WTC11 (cell line): ENCODE results near the gene CCDC167. TPM values are rescaled to one million over a fixed set of nuclear protein-coding genes. Genes with fewer than 3 reads are reported as not detected.

Source experiments
- ATAC-seq: fragments of 200-7000 bp; cut with Tn5 transposase; 2 replicates; pipeline ENCODE4 v1.10.0; 2021; ENCODE audit warnings: mild to moderate bottlenecking, moderate library complexity
- Bru-seq: library from RNA; stranded (reverse); fragments of 400-500 nt; gene quantifications from one replicate; lab custom pipeline; 2021; lab: Mats Ljungman, UMichigan
- CTCF ChIA-PET: fragments of 300-600 bp; sonication (Branson Sonifier 250); formaldehyde crosslinking; loops from one replicate; lab custom pipeline; 2021; ENCODE audit warnings: antibody characterized with exemption; lab: Charles Lee
- POLR2A ChIA-PET: fragments of 350-600 bp; sonication (Branson Sonifier 250); formaldehyde crosslinking; loops from one replicate; lab custom pipeline; 2021; ENCODE audit warnings: antibody characterized with exemption; lab: Charles Lee
- DNase-seq: peaks from one replicate; pipeline ENCODE4 v3.0.0; 2021; ENCODE audit warnings: low spot score
- H3K27ac Mint-ChIP-seq: 2 replicates; pipeline ENCODE4 v1.8.0; 2021; ENCODE audit warnings: mixed read lengths
- H3K27me3 Mint-ChIP-seq: 2 replicates; pipeline ENCODE4 v1.8.0; 2021; ENCODE audit warnings: low read depth, mild to moderate bottlenecking, moderate library complexity, mixed read lengths
- H3K36me3 Mint-ChIP-seq: 2 replicates; pipeline ENCODE4 v1.8.0; 2021; ENCODE audit warnings: mixed read lengths
- H3K4me1 Mint-ChIP-seq: 2 replicates; pipeline ENCODE4 v1.8.0; 2022; ENCODE audit warnings: mixed read lengths
- H3K4me3 Mint-ChIP-seq: 2 replicates; pipeline ENCODE4 v1.8.0; 2021; ENCODE audit warnings: mild to moderate bottlenecking, moderate library complexity, mixed read lengths
- H3K9me3 Mint-ChIP-seq: 2 replicates; pipeline ENCODE4 v1.8.0; 2021; ENCODE audit warnings: mixed read lengths
- ARID4B ChIP-seq: sonication (generic); formaldehyde crosslinking; IDR thresholded peaks from 2 replicates; pipeline ENCODE4 v1.8.0; 2023; ENCODE audit warnings: missing genetic modification reagents, mild to moderate bottlenecking, borderline replicate concordance
- E2F5 ChIP-seq: sonication (generic); formaldehyde crosslinking; IDR thresholded peaks from 2 replicates; pipeline ENCODE4 v1.8.1; 2022; ENCODE audit warnings: mild to moderate bottlenecking, moderate library complexity, missing genetic modification reagents
- ETV6 ChIP-seq: sonication (generic); formaldehyde crosslinking; IDR thresholded peaks from 2 replicates; pipeline ENCODE4 v1.8.1; 2022; ENCODE audit warnings: mild to moderate bottlenecking, missing genetic modification reagents
- FOXK1 ChIP-seq: sonication (generic); formaldehyde crosslinking; IDR thresholded peaks from 2 replicates; pipeline ENCODE4 v1.8.0; 2022; ENCODE audit warnings: mild to moderate bottlenecking, moderate library complexity, missing genetic modification reagents
- FOXP1 ChIP-seq: sonication (generic); formaldehyde crosslinking; IDR thresholded peaks from 2 replicates; pipeline ENCODE4 v1.8.0; 2022; ENCODE audit warnings: missing genetic modification reagents, mild to moderate bottlenecking, moderate library complexity, borderline replicate concordance
- IRF2 ChIP-seq: sonication (generic); formaldehyde crosslinking; IDR thresholded peaks from 2 replicates; pipeline ENCODE4 v1.8.0; 2022; ENCODE audit warnings: low read depth, missing genetic modification reagents, borderline replicate concordance
- MAX ChIP-seq: sonication (generic); formaldehyde crosslinking; IDR thresholded peaks from 2 replicates; pipeline ENCODE4 v1.8.0; 2022; ENCODE audit warnings: mild to moderate bottlenecking, missing genetic modification reagents
- NFE2L1 ChIP-seq: sonication (generic); formaldehyde crosslinking; IDR thresholded peaks from 2 replicates; pipeline ENCODE4 v1.8.1; 2023; ENCODE audit warnings: missing genetic modification reagents
- NFYB ChIP-seq: sonication (generic); formaldehyde crosslinking; conservative IDR thresholded peaks from 2 replicates; pipeline ENCODE4 v1.8.0; 2022; ENCODE audit warnings: low read depth, missing genetic modification reagents
- SP1 ChIP-seq: sonication (generic); formaldehyde crosslinking; conservative IDR thresholded peaks from 2 replicates; pipeline ENCODE4 v1.8.1; 2022; ENCODE audit warnings: missing genetic modification reagents
- TEAD1 ChIP-seq: sonication (generic); formaldehyde crosslinking; IDR thresholded peaks from 2 replicates; pipeline ENCODE4 v1.8.0; 2022; ENCODE audit warnings: mild to moderate bottlenecking, missing genetic modification reagents
- USF1 ChIP-seq: sonication (generic); formaldehyde crosslinking; IDR thresholded peaks from 2 replicates; pipeline ENCODE4 v1.8.0; 2022; ENCODE audit warnings: mild to moderate bottlenecking, missing genetic modification reagents
- USF2 ChIP-seq: sonication (generic); formaldehyde crosslinking; IDR thresholded peaks from 2 replicates; pipeline ENCODE4 v1.8.1; 2023; ENCODE audit warnings: mild to moderate bottlenecking, missing genetic modification reagents, moderate library complexity
- ZMAT4 ChIP-seq: fragments of 250-450 bp; sonication (Bioruptor Pico); IDR thresholded peaks from 2 replicates; pipeline ENCODE4 v1.9.0; 2021; ENCODE audit warnings: mild to moderate bottlenecking
- ZNF281 ChIP-seq: sonication (generic); formaldehyde crosslinking; IDR thresholded peaks from 2 replicates; pipeline ENCODE4 v1.8.0; 2023; ENCODE audit warnings: mild to moderate bottlenecking, missing genetic modification reagents
- long read RNA-seq, 3 experiments: library from RNA in 1 of 3; library from capped mRNA in 1 of 3; library from polyadenylated mRNA in 1 of 3; unstranded in 2 of 3; stranded (forward) in 1 of 3; transcript quantifications; one replicate each; pipeline ENCODE4 v2.0.0, GENCODE V29; 2021
- total RNA-seq: library from RNA; stranded (reverse); gene quantifications from 3 replicates; pipeline ENCODE4 v1.2.3, GENCODE V29; 2021

CCDC167 gene
- total RNA-seq, result 19.1 to 21.6 TPM (median 19.9 TPM) in 3 replicates
- percentile 54 among the genes with signal in this experiment for Bru-seq, nascent RNA
- long read RNA-seq, experiment 1, transcript CCDC167-201 (4 exons, 619 nt), result major isoform, 17 of 17 reads
- long read RNA-seq, experiment 1, partial matches to known transcripts, result 0 of 17 reads
- long read RNA-seq, experiment 1, other reads (novel, unspliced or antisense), result 0 of 17 reads
- long read RNA-seq, experiment 2, transcript CCDC167-201 (4 exons, 619 nt), result major isoform, 22 of 29 reads
- long read RNA-seq, experiment 2, partial matches to known transcripts, result 5 of 29 reads
- long read RNA-seq, experiment 2, other reads (novel, unspliced or antisense), result 2 of 29 reads
- long read RNA-seq, experiment 3, result 0 reads

- Mint-ChIP-seq H3K27ac (peak within 1 kb of the TSS; percentile 94), H3K9me3 (peaks cover 11% of the 10 kb centered on the region), H3K4me3 (peak within 1 kb of the TSS; percentile 93), H3K36me3 (no peaks in the 10 kb centered on the region), H3K27me3 (peaks cover 11% of the 10 kb centered on the region), H3K4me1 (peaks cover 38% of the 10 kb centered on the region)
- peak; percentile 100 for DNase-seq
- ATAC-seq, result peak; percentile 96
- TF ChIP-seq FOXP1 (CRISPR knock-in tag) (no peak), NFYB (0 out of 2 replicates have a peak, but pooled peaks have one; percentile 31), USF2 (CRISPR knock-in tag) (peak; percentile 82), NFE2L1 (CRISPR knock-in tag) (peak; percentile 84; the same call in 1 of the 2 replicates), USF1 (CRISPR knock-in tag) (peak; percentile 84), ETV6 (CRISPR knock-in tag) (0 out of 2 replicates have a peak, but pooled peaks have one; percentile 42), TEAD1 (CRISPR knock-in tag) (no peak), ZNF281 (CRISPR knock-in tag) (peak; percentile 84; the same call in 1 of the 2 replicates), FOXK1 (CRISPR knock-in tag) (peak; percentile 71; the same call in 1 of the 2 replicates), MAX (CRISPR knock-in tag) (peak; percentile 89), IRF2 (CRISPR knock-in tag) (no peak), SP1 (CRISPR knock-in tag) (peak; percentile 70), ARID4B (peak; percentile 77; the same call in 1 of the 2 replicates), ZMAT4 (CRISPR knock-in tag) (0 out of 2 replicates have a peak, but pooled peaks have one; percentile 55), E2F5 (CRISPR knock-in tag) (peak; percentile 94)
- POLR2A ChIA-PET, result interaction anchor here (0.7 to 1.2 kb wide), 5 partner anchors 8 to 159 kb away, joined by 3 to 5 read pairs (median 4); no protein-coding TSS in a partner anchor
- CTCF ChIA-PET, result interaction anchor here (0.7 to 3.7 kb wide), 15 partner anchors 9 to 206 kb away, joined by 3 to 22 read pairs (median 4); no protein-coding TSS in a partner anchor
Measured at GRCh38 chr6:37499433-37500293, at the start of gene CCDC167. Gene CCDC167 (minus strand): TSS chr6:37499893. CDS start chr6:37499863, 30 bp downstream.
